CD4-positive, alpha-beta memory T cell (primary cell): ENCODE measurements around the gene ST7L. TPM values are rescaled to one million over a fixed set of nuclear protein-coding genes. Genes with fewer than 3 reads are reported as not detected.

ENCODE experiments used
- CTCF ChIA-PET: fragments of 350-600 bp; sonication (Branson Sonifier 250); formaldehyde crosslinking; loops from one replicate; lab custom pipeline; 2021; ENCODE audit warnings: inconsistent platforms; ENCODE audit not compliant: partially characterized antibody; lab: Charles Lee
- POLR2A ChIA-PET: fragments of 350-600 bp; sonication (Branson Sonifier 250); formaldehyde crosslinking; loops from one replicate; lab custom pipeline; 2021; ENCODE audit not compliant: partially characterized antibody; lab: Charles Lee
- DNase-seq, 5 donors: peaks; one replicate each; pipeline versions ENCODE4 v3.0.0 to v3.0.0-alpha.2; 2020 to 2022; ENCODE audit warnings: mixed read lengths in 1 of 5
- H3K27ac ChIP-seq: one replicate; pipeline ENCODE4 v1.7.0; 2013; ENCODE audit warnings: low read depth, low read length
- H3K27me3 ChIP-seq: 2 replicates; pipeline ENCODE4 v1.7.0; 2013; ENCODE audit warnings: mild to moderate bottlenecking, low read length, moderate library complexity; ENCODE audit not compliant: insufficient read depth
- H3K36me3 ChIP-seq: 2 replicates; pipeline ENCODE4 v1.7.0; 2013; ENCODE audit warnings: mild to moderate bottlenecking, low read length, moderate library complexity; ENCODE audit not compliant: insufficient read depth
- H3K4me1 ChIP-seq: 2 replicates; pipeline ENCODE4 v1.7.0; 2013; ENCODE audit warnings: mild to moderate bottlenecking, low read length, moderate library complexity; ENCODE audit not compliant: insufficient read depth
- H3K4me3 ChIP-seq, 2 donors: one replicate each; pipeline ENCODE4 v1.7.0; 2013; ENCODE audit warnings: low read length in 2 of 2, mild to moderate bottlenecking in 1 of 2
- H3K9me3 ChIP-seq, 2 donors: one replicate each; pipeline ENCODE4 v1.7.0; 2013; ENCODE audit warnings: low read length in 2 of 2, control low read depth in 1 of 2; ENCODE audit not compliant: control insufficient read depth in 1 of 2
- H3K27ac Mint-ChIP-seq, 7 donors: one replicate each; pipeline ENCODE4 v1.8.0; 2020 to 2021; ENCODE audit warnings: mixed read lengths in 7 of 7, mild to moderate bottlenecking in 6 of 7, inconsistent platforms in 3 of 7, moderate library complexity in 3 of 7
- H3K27me3 Mint-ChIP-seq, 2 donors: one replicate each; pipeline ENCODE4 v1.8.0; 2020 to 2021; ENCODE audit warnings: mixed read lengths in 2 of 2
- H3K36me3 Mint-ChIP-seq, 2 donors: one replicate each; pipeline ENCODE4 v1.8.0; 2020 to 2021; ENCODE audit warnings: mixed read lengths in 2 of 2, inconsistent platforms in 1 of 2, mild to moderate bottlenecking in 1 of 2
- H3K4me1 Mint-ChIP-seq, 4 donors: one replicate each; pipeline ENCODE4 v1.8.0; 2020 to 2021; ENCODE audit warnings: mixed read lengths in 4 of 4, mild to moderate bottlenecking in 1 of 4
- H3K4me3 Mint-ChIP-seq, 8 donors: one replicate each; pipeline ENCODE4 v1.8.0; 2020 to 2021; ENCODE audit warnings: mixed read lengths in 8 of 8, mild to moderate bottlenecking in 7 of 8, moderate library complexity in 6 of 8, inconsistent platforms in 3 of 8
- H3K9me3 Mint-ChIP-seq, 8 donors: one replicate each; pipeline ENCODE4 v1.8.0; 2020 to 2021; ENCODE audit warnings: mixed read lengths in 8 of 8, mild to moderate bottlenecking in 5 of 8, inconsistent platforms in 3 of 8, moderate library complexity in 1 of 8
- intact Hi-C: fragments of 100-400 bp; cut with micrococcal nuclease; formaldehyde crosslinking; loops from one replicate; pipeline ENCODE4 v1.15.1; 2023
- polyA plus RNA-seq, 2 donors: library from polyadenylated mRNA; unstranded; fragments of 300-500 nt; fragmentation: Illumina TruSeq; gene quantifications; one replicate each; pipeline ENCODE4 v1.2.3, GENCODE V29; 2021
- total RNA-seq, 2 experiments: library from RNA; stranded (reverse); gene quantifications; one replicate each; pipeline ENCODE4 v1.2.3, GENCODE V29; 2021

The ST7L gene
- total and polyA plus RNA-seq, 4 experiments from 2014 or later = 10.9 to 27.2 (median 19.1) TPM

GRCh38 chr1:112518186-112518585 is 100.8 kb downstream of the ST7L start:
- no peaks in the 10 kb centered on the region for H3K4me1 Mint-ChIP-seq
- DNase-seq = no peak
- POLR2A ChIA-PET = no interaction called here

GRCh38 chr1:112517646-112518045 is 101.3 kb downstream of the ST7L start:
- no peaks in the 10 kb centered on the region for H3K9me3 Mint-ChIP-seq
- H3K27me3 ChIP-seq = no peaks in the 10 kb centered on the region
- no peak overlapping the region for H3K27ac Mint-ChIP-seq
- POLR2A ChIA-PET = no interaction called here
- H3K27ac ChIP-seq = no peak overlapping the region
- no peaks in the 10 kb centered on the region for H3K36me3 Mint-ChIP-seq
- H3K27me3 Mint-ChIP-seq = no peaks in the 10 kb centered on the region
- H3K9me3 ChIP-seq = no peaks in the 10 kb centered on the region
- H3K36me3 ChIP-seq = no peaks in the 10 kb centered on the region
- CTCF ChIA-PET = no interaction called here
- no peak overlapping the region for H3K4me3 ChIP-seq
- H3K4me1 Mint-ChIP-seq = no peaks in the 10 kb centered on the region
- no peak overlapping the region for H3K4me3 Mint-ChIP-seq
- intact Hi-C loops = no loop called here
- no peak for DNase-seq
- no peaks in the 10 kb centered on the region for H3K4me1 ChIP-seq

More at GRCh38 chr1:112518186-112518585, 100.8 kb downstream of the ST7L start:
- intact Hi-C loops = no loop called here
- CTCF ChIA-PET = no interaction called here
- H3K27me3 Mint-ChIP-seq = no peaks in the 10 kb centered on the region
- no peaks in the 10 kb centered on the region for H3K27me3 ChIP-seq
- no peaks in the 10 kb centered on the region for H3K4me1 ChIP-seq
- no peak overlapping the region for H3K27ac Mint-ChIP-seq
- no peaks in the 10 kb centered on the region for H3K36me3 ChIP-seq
- no peaks in the 10 kb centered on the region for H3K9me3 Mint-ChIP-seq
- H3K4me3 ChIP-seq = no peak overlapping the region
- no peak overlapping the region for H3K27ac ChIP-seq
- H3K36me3 Mint-ChIP-seq = no peaks in the 10 kb centered on the region
- no peak overlapping the region for H3K4me3 Mint-ChIP-seq
- no peaks in the 10 kb centered on the region for H3K9me3 ChIP-seq

GRCh38 chr1:112517231-112517630 is 101.7 kb downstream of the ST7L start:
- H3K27ac ChIP-seq = no peak overlapping the region
- Mint-ChIP-seq H3K9me3 (no peaks in the 10 kb centered on the region), H3K27ac (no peak overlapping the region), H3K4me3 (no peak overlapping the region), H3K27me3 (no peaks in the 10 kb centered on the region), H3K36me3 (no peaks in the 10 kb centered on the region), H3K4me1 (no peaks in the 10 kb centered on the region)
- H3K36me3 ChIP-seq = no peaks in the 10 kb centered on the region
- H3K9me3 ChIP-seq = no peaks in the 10 kb centered on the region
- ChIA-PET CTCF (no interaction called here), POLR2A (no interaction called here)
- no peaks in the 10 kb centered on the region for H3K4me1 ChIP-seq
- intact Hi-C loops = no loop called here
- DNase-seq = no peak
- H3K4me3 ChIP-seq = no peak overlapping the region
- H3K27me3 ChIP-seq = no peaks in the 10 kb centered on the region

- no peaks in the 10 kb centered on the region for H3K9me3 ChIP-seq
- no peak overlapping the region for H3K4me3 Mint-ChIP-seq
- no peaks in the 10 kb centered on the region for H3K4me1 ChIP-seq
- no peaks in the 10 kb centered on the region for H3K36me3 Mint-ChIP-seq
- H3K27me3 Mint-ChIP-seq = no peaks in the 10 kb centered on the region
- H3K4me3 ChIP-seq = no peak overlapping the region
- no peak overlapping the region for H3K27ac Mint-ChIP-seq
- ChIA-PET CTCF (no interaction called here), POLR2A (no interaction called here)
- no peaks in the 10 kb centered on the region for H3K4me1 Mint-ChIP-seq
- no peaks in the 10 kb centered on the region for H3K36me3 ChIP-seq
- no peaks in the 10 kb centered on the region for H3K9me3 Mint-ChIP-seq
- intact Hi-C loops = no loop called here
- H3K27me3 ChIP-seq = no peaks in the 10 kb centered on the region
- no peak for DNase-seq
- no peak overlapping the region for H3K27ac ChIP-seq
These were observed 102.8 kb downstream of the ST7L start for GRCh38 chr1:112516141-112516540.

GRCh38 chr1:112515311-112516009 is 103.5 kb downstream of the ST7L start:
- Histone ChIP-seq H3K36me3 (no peaks in the 10 kb centered on the region), H3K9me3 (no peaks in the 10 kb centered on the region), H3K27me3 (no peaks in the 10 kb centered on the region), H3K4me1 (no peaks in the 10 kb centered on the region), H3K27ac (no peak overlapping the region), H3K4me3 (no peak overlapping the region)
- H3K4me3 Mint-ChIP-seq = no peak overlapping the region
- intact Hi-C loops = no loop called here
- CTCF ChIA-PET = interaction anchor here (1.0 kb wide), 1 partner anchor 13 kb away, joined by 3 read pairs; no protein-coding TSS in a partner anchor
- no peak overlapping the region for H3K27ac Mint-ChIP-seq
- no peaks in the 10 kb centered on the region for H3K27me3 Mint-ChIP-seq
- H3K4me1 Mint-ChIP-seq = peaks cover 0 to 1% (median 0%) of the 10 kb centered on the region in 4 donors
- DNase-seq = no peak
- H3K9me3 Mint-ChIP-seq = no peaks in the 10 kb centered on the region
- POLR2A ChIA-PET = no interaction called here
- H3K36me3 Mint-ChIP-seq = no peaks in the 10 kb centered on the region

GRCh38 chr1:112514901-112515300 is 104.0 kb downstream of the ST7L start:
- Histone ChIP-seq H3K9me3 (no peaks in the 10 kb centered on the region), H3K36me3 (no peaks in the 10 kb centered on the region), H3K4me3 (no peak overlapping the region), H3K27me3 (no peaks in the 10 kb centered on the region), H3K27ac (no peak overlapping the region), H3K4me1 (no peaks in the 10 kb centered on the region)
- Mint-ChIP-seq H3K27ac (no peak overlapping the region), H3K27me3 (peaks cover 0 to 3% of the 10 kb centered on the region in 2 donors), H3K36me3 (no peaks in the 10 kb centered on the region), H3K4me3 (no peak overlapping the region), H3K9me3 (no peaks in the 10 kb centered on the region), H3K4me1 (peaks cover 0 to 1% (median under 1%) of the 10 kb centered on the region in 4 donors)
- POLR2A ChIA-PET = no interaction called here
- intact Hi-C loops = no loop called here
- DNase-seq = no peak
- CTCF ChIA-PET = interaction anchor here (1.0 to 1.3 kb wide), 2 partner anchors 13 kb away, joined by 3 to 5 read pairs; no protein-coding TSS in a partner anchor

- no peak overlapping the region for H3K4me3 Mint-ChIP-seq
- Histone ChIP-seq H3K27me3 (no peaks in the 10 kb centered on the region), H3K27ac (no peak overlapping the region), H3K4me3 (no peak overlapping the region), H3K9me3 (no peaks in the 10 kb centered on the region), H3K36me3 (no peaks in the 10 kb centered on the region), H3K4me1 (peaks cover 1% of the 10 kb centered on the region)
- H3K36me3 Mint-ChIP-seq = no peaks in the 10 kb centered on the region
- ChIA-PET POLR2A (no interaction called here), CTCF (interaction anchor here (1.3 to 3.2 kb wide), 2 partner anchors 12 kb away, joined by 5 to 14 read pairs; no protein-coding TSS in a partner anchor)
- peaks cover 0 to 3% of the 10 kb centered on the region in 2 donors for H3K27me3 Mint-ChIP-seq
- intact Hi-C loops = no loop called here
- peaks cover 0 to 8% (median 2%) of the 10 kb centered on the region in 4 donors for H3K4me1 Mint-ChIP-seq
- no peak for DNase-seq
- no peaks in the 10 kb centered on the region for H3K9me3 Mint-ChIP-seq
- peak overlapping the region in 1 of 7 donors; percentile 78 for H3K27ac Mint-ChIP-seq
These were observed 105.7 kb downstream of the ST7L start for GRCh38 chr1:112513112-112513870.
